Measurements from ENCODE around the gene ATP1A3.

DNA sequence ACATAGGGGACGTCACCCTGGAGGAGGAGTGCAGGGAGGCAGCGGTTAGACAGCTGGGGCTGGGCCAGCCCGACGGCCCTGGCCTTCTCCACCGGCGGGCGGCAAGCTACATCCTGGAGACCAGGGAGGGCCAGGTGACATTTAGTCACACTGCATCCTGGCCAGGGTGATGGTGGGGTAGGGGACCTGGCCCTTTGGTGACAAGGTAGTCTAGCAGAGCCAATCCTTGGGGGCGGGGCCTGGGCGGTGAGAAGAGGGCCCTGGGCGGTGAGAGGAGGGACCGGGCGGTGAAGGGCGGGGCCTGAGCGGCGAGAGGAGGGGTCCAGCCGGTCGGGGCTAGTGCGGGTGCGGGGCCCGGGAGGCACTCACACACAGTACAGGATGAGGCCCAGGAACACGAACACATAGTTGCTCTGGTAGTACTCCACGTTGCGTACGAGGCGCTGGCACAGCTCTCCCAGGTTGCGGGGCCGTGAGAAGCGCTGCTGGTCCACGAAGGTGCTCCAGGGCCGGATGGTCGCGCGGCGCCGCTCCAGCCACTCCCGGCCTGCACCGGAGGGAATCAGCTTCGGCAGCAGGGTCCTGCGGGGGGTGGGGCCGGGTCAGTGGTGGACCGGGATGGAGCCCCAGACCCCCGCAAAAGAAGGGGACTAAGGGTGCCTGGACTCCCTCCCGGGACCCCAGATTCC, 35.5 kb downstream of the ATP1A3 start:
- TF ChIP-seq YY1 (IDR thresholded peaks at IDR 0.05; ENCODE audit: insufficient read depth, insufficient read length), result no peak
- no peak for TF ChIP-seq ZNF274 (IDR thresholded peaks at IDR 0.05; ENCODE audit: low read depth, low read length)
- no peak for TF ChIP-seq SUZ12 (IDR thresholded peaks at IDR 0.05; ENCODE audit: extremely low read depth, insufficient read depth, insufficient read length)
